Adrenal gland (tissue), 5 donors: Measurements from ENCODE around the gene FASN.

Source experiments
- POLR2A ChIP-seq, 2 donors: fragments of 450-650 bp; IDR thresholded peaks; one replicate each; pipeline ENCODE4 v1.6.1; 2017; ENCODE audit warnings: antibody characterized with exemption in 2 of 2, mild to moderate bottlenecking in 2 of 2, moderate library complexity in 1 of 2
- TF ChIP-seq, protein P1 (sequence below), 6 experiments: fragments of 450-650 bp in 4 of 6; fragments of 200-600 bp in 2 of 6; sonication (generic) in 1 of 6; IDR thresholded peaks; 1 replicate in 5 of 6; 2 replicates in 1 of 6; pipeline versions ENCODE4 v1.5.1 to v1.8.0; 2016 to 2021; ENCODE audit warnings: antibody characterized with exemption in 6 of 6, mild to moderate bottlenecking in 2 of 6, moderate library complexity in 1 of 6
- donor health status: DM: no; HTN: no; CAD: no.

GRCh38 chr17:82063424-82064415 is 34.3 kb downstream of the FASN start:
- no peak for TF ChIP-seq POLR2A (IDR thresholded peaks at IDR 0.05)
- TF ChIP-seq, protein P1, sequence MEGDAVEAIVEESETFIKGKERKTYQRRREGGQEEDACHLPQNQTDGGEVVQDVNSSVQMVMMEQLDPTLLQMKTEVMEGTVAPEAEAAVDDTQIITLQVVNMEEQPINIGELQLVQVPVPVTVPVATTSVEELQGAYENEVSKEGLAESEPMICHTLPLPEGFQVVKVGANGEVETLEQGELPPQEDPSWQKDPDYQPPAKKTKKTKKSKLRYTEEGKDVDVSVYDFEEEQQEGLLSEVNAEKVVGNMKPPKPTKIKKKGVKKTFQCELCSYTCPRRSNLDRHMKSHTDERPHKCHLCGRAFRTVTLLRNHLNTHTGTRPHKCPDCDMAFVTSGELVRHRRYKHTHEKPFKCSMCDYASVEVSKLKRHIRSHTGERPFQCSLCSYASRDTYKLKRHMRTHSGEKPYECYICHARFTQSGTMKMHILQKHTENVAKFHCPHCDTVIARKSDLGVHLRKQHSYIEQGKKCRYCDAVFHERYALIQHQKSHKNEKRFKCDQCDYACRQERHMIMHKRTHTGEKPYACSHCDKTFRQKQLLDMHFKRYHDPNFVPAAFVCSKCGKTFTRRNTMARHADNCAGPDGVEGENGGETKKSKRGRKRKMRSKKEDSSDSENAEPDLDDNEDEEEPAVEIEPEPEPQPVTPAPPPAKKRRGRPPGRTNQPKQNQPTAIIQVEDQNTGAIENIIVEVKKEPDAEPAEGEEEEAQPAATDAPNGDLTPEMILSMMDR (IDR thresholded peaks at IDR 0.05) = no peak
